Caco-2 (cell line): ENCODE measurements around the gene UCN. TPM values are rescaled to one million over a fixed set of nuclear protein-coding genes. Genes with fewer than 3 reads are reported as not detected.

Experiments used
- BruUV-seq: library from RNA; stranded (reverse); fragments of 400-500 nt; replicated peaks from 2 replicates; lab custom pipeline; 2021; lab: Mats Ljungman, UMichigan
- CTCF ChIA-PET: fragments of 300-600 bp; sonication (Branson Sonifier 250); formaldehyde crosslinking; loops from one replicate; lab custom pipeline; 2022; ENCODE audit warnings: antibody characterized with exemption; lab: Charles Lee
- POLR2A ChIA-PET: fragments of 300-600 bp; sonication (Branson Sonifier 250); formaldehyde crosslinking; loops from one replicate; lab custom pipeline; 2022; ENCODE audit warnings: antibody characterized with exemption; lab: Charles Lee
- DNase-seq, 2 experiments: peaks; one replicate each; pipeline versions ENCODE4 v3.0.0 to v3.0.0-alpha.2; 2020 to 2022
- H3K27me3 ChIP-seq: replicated peaks from 2 replicates; pipeline ENCODE4 v1.6.0; 2011; ENCODE audit warnings: low read length; ENCODE audit not compliant: control insufficient read depth, insufficient read depth
- H3K36me3 ChIP-seq: 2 replicates; pipeline ENCODE4 v1.5.1; 2011; ENCODE audit warnings: low read length; ENCODE audit not compliant: control insufficient read depth, insufficient read depth
- H3K4me1 ChIP-seq: fragments of 250-450 bp; sonication (Bioruptor Pico); 2 replicates; pipeline ENCODE4 v1.5.1; 2020; ENCODE audit warnings: mild to moderate bottlenecking
- H3K4me3 ChIP-seq: 2 replicates; pipeline ENCODE4 v1.5.1; 2011; ENCODE audit warnings: low read depth, mild to moderate bottlenecking, control low read depth, low read length
- H3K9me3 ChIP-seq: fragments of 250-450 bp; sonication (Bioruptor Pico); 2 replicates; pipeline ENCODE4 v1.5.1; 2020; ENCODE audit warnings: mild to moderate bottlenecking, moderate library complexity
- H3K27ac Mint-ChIP-seq: one replicate; pipeline ENCODE4 v1.8.0; 2022; ENCODE audit warnings: mixed read lengths; ENCODE audit not compliant: unreplicated experiment
- H3K27me3 Mint-ChIP-seq: one replicate; pipeline ENCODE4 v1.8.0; 2022; ENCODE audit warnings: mixed read lengths; ENCODE audit not compliant: insufficient read depth, unreplicated experiment
- H3K36me3 Mint-ChIP-seq: one replicate; pipeline ENCODE4 v1.8.0; 2022; ENCODE audit warnings: mild to moderate bottlenecking, mixed read lengths; ENCODE audit not compliant: insufficient read depth, unreplicated experiment
- H3K4me1 Mint-ChIP-seq: one replicate; pipeline ENCODE4 v1.8.0; 2022; ENCODE audit warnings: low read depth, mixed read lengths; ENCODE audit not compliant: unreplicated experiment
- H3K4me3 Mint-ChIP-seq: one replicate; pipeline ENCODE4 v1.8.0; 2022; ENCODE audit warnings: mild to moderate bottlenecking, moderate library complexity, mixed read lengths; ENCODE audit not compliant: unreplicated experiment
- H3K9me3 Mint-ChIP-seq: one replicate; pipeline ENCODE4 v1.8.0; 2022; ENCODE audit warnings: mixed read lengths; ENCODE audit not compliant: unreplicated experiment
- intact Hi-C: fragments of 100-400 bp; cut with micrococcal nuclease; formaldehyde crosslinking; loops from one replicate; pipeline ENCODE4 v1.10.0; 2022; ENCODE audit not compliant: unreplicated experiment
- total RNA-seq: library from RNA; stranded (reverse); gene quantifications from 2 replicates; pipeline ENCODE4 v1.2.3, GENCODE V29; 2022
- TF ChIP-seq, protein P1 (sequence below), 2 experiments: fragments of 200-600 bp in 1 of 2; IDR thresholded peaks; 1 replicate in 1 of 2; 2 replicates in 1 of 2; pipeline versions ENCODE4 v1.5.1 to v1.8.0; 2011 to 2022; ENCODE audit warnings: antibody characterized with exemption in 1 of 2, control low read depth in 1 of 2, inconsistent platforms in 1 of 2, low read depth in 1 of 2, low read length in 1 of 2, mild to moderate bottlenecking in 1 of 2, moderate library complexity in 1 of 2; ENCODE audit not compliant: insufficient read depth in 1 of 2, severe bottlenecking in 1 of 2, unreplicated experiment in 1 of 2

UCN gene
- total RNA-seq, 1 experiment from 2014 or later, result not detected

DNA sequence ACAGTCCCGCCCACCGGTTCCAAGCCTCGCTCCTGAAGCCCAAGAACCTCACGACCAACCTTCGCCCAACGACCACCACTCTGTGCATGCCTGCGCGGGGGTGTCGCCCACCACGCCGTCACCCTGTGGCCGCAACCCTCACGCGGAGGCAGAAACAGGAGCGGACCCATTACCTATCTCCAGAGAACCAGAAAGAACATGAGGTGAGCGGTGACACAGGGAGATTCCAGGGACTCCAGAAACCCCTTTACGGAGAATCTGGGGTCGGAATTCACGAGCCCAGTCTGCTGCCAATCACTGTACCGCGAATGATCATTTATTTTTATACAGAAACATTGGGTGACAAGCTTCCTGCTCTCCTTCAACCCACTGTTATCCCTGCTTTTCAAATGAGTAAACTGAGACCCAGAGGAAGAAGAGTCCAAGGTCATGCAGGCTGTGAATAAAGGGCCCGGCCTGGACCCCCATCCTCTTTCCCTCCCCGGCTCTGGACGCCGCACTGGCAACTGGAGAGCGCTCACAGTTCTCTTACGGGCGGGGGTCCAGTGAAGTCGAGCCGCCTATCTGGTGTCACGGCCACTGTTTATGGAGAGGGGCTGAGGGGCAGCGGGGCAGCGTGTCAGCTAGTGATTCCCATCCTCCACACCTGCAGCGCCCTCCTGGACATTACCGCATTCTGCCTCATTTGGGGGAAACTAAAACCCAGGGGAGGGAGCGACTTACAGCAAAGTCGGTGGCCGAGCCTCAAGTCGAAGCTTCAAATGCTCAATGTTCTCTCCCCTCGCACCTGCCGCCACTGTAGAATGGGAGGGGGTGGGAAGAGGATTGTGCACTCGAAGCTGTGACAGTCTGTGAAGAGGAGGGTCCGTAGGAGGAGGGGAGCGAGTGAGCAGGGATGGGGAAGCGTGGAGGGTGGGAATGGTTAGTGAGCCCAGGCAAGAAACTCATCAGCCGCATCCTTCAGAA, 44.7 kb downstream of the UCN start:
- intact Hi-C loops, result loop anchor here (5.0 kb wide), 1 partner anchor 46 kb away; the partner anchor contains the start of gene CAD
- Histone ChIP-seq H3K9me3 (no peaks in the 10 kb centered on the region), H3K27me3 (peaks cover 6% of the 10 kb centered on the region; the same call in 1 of the 2 replicates), H3K4me1 (peaks cover 18% of the 10 kb centered on the region), H3K4me3 (peak overlapping the region; percentile 58), H3K36me3 (no peaks in the 10 kb centered on the region)
- CTCF ChIA-PET, result interaction anchor here (0.8 to 3.8 kb wide), 8 partner anchors 13 to 106 kb away, joined by 3 to 20 read pairs (median 6); no protein-coding TSS in a partner anchor
- TF ChIP-seq, protein P1, sequence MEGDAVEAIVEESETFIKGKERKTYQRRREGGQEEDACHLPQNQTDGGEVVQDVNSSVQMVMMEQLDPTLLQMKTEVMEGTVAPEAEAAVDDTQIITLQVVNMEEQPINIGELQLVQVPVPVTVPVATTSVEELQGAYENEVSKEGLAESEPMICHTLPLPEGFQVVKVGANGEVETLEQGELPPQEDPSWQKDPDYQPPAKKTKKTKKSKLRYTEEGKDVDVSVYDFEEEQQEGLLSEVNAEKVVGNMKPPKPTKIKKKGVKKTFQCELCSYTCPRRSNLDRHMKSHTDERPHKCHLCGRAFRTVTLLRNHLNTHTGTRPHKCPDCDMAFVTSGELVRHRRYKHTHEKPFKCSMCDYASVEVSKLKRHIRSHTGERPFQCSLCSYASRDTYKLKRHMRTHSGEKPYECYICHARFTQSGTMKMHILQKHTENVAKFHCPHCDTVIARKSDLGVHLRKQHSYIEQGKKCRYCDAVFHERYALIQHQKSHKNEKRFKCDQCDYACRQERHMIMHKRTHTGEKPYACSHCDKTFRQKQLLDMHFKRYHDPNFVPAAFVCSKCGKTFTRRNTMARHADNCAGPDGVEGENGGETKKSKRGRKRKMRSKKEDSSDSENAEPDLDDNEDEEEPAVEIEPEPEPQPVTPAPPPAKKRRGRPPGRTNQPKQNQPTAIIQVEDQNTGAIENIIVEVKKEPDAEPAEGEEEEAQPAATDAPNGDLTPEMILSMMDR (IDR thresholded peaks at IDR 0.05; ENCODE audit: insufficient read depth in 1 of 2, low read depth in 1 of 2, low read length in 1 of 2, severe bottlenecking in 1 of 2, unreplicated experiment in 1 of 2), result no peak
- no TSS peak for BruUV-seq
- peaks cover 27% of the 10 kb centered on the region for H3K27me3 Mint-ChIP-seq
- peak overlapping the region; percentile 74 for H3K4me3 Mint-ChIP-seq
- H3K9me3 Mint-ChIP-seq, result no peaks in the 10 kb centered on the region
- H3K4me1 Mint-ChIP-seq, result peaks cover 13% of the 10 kb centered on the region
- no peak overlapping the region for H3K27ac Mint-ChIP-seq
- no peaks in the 10 kb centered on the region for H3K36me3 Mint-ChIP-seq
- no peak for DNase-seq
- POLR2A ChIA-PET, result interaction anchor here (1.0 kb wide), 1 partner anchor 29 kb away, joined by 3 read pairs; no protein-coding TSS in a partner anchor

DNA sequence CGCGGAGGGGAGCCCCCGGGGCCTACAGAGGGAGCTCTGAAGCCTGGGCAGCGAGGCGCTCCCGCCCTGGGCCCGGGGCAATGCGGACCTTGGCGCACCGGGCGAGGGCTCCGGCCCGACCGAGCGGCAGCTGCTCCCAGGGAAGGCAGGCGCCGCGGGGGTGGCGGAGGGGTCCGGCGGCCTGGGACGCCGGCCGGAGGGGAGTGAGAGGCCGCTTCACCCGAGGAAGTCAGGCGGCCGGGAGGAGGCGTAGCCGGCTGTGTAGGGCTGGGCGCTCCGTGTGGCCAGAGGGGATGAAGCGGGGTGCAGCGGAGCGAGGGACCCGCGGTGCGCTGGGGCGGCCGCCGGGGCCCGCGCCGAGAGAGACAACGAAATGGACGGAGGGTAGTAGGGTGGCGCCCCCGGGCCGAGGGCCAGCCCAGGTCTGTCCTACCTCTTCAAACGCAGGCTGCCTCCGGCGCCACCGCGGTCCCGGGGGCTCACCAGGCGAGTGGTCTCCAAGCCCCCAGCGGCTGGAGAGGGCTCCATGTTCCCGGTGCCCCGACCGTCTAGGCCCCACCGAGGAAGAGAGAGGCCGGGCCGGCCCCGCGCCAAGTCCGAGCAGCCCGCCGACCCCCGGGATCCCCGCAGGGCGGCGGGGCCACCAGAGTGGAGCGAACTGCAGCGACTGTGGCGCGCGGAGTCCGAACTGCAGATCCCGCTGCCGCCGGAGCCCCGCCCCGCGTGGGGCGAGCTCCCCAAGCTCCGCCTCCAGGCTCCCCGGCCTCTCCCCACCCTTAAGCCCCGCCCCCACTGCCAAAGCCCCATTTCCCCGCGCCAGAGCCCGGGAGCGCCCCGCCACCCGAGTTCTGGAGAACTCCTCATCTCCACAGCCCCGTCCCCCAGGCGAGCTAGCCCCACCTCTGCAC, 45.6 kb downstream of the UCN start, which contains the start of gene SLC30A3:
SLC30A3 (minus strand) TSS at position 669 of the 908 bp plus-strand sequence; CDS start at position 528, 141 bp downstream.
- TF ChIP-seq, protein P1 (IDR thresholded peaks at IDR 0.05; ENCODE audit: insufficient read depth in 1 of 2, low read depth in 1 of 2, low read length in 1 of 2, severe bottlenecking in 1 of 2, unreplicated experiment in 1 of 2), result peak in 1 of 2 experiments; percentile 12

More for the DNA sequence above, 45.6 kb downstream of the UCN start, which contains the start of gene SLC30A3:
- H3K4me3 Mint-ChIP-seq, result peak within 1 kb of the TSS; percentile 74
- DNase-seq, result peak; percentile 60 to 66
- CTCF ChIA-PET, result interaction anchor here (0.8 to 1.9 kb wide), 7 partner anchors 14 to 169 kb away, joined by 3 to 8 read pairs (median 5); no protein-coding TSS in a partner anchor
- no TSS peak for BruUV-seq
- peaks cover 13% of the 10 kb centered on the region for H3K4me1 Mint-ChIP-seq
- POLR2A ChIA-PET, result interaction anchor here (0.5 to 1.0 kb wide), 3 partner anchors 14 to 628 kb away, joined by 3 to 4 read pairs (median 3); partner anchors contain the start of genes BABAM2 and RBKS
- intact Hi-C loops, result loop anchor here (5.0 kb wide), 1 partner anchor 45 kb away; the partner anchor contains the start of gene CAD
- H3K4me3 ChIP-seq, result peak within 1 kb of the TSS; percentile 58
- H3K36me3 ChIP-seq, result no peaks in the 10 kb centered on the region
- H3K9me3 Mint-ChIP-seq, result no peaks in the 10 kb centered on the region
- no peaks in the 10 kb centered on the region for H3K36me3 Mint-ChIP-seq
- H3K4me1 ChIP-seq, result peaks cover 18% of the 10 kb centered on the region
- H3K9me3 ChIP-seq, result no peaks in the 10 kb centered on the region
- no peak within 1 kb of the TSS for H3K27ac Mint-ChIP-seq
- peaks cover 6% of the 10 kb centered on the region; the same call in 1 of the 2 replicates for H3K27me3 ChIP-seq
- peaks cover 27% of the 10 kb centered on the region for H3K27me3 Mint-ChIP-seq
